Common myeloid progenitor, CD34-positive (primary cell): ENCODE measurements around the gene TXK.

Experiments
- CTCF ChIA-PET: fragments of 350-600 bp; sonication (Branson Sonifier 250); formaldehyde crosslinking; loops from one replicate; lab custom pipeline; 2021; ENCODE audit warnings: antibody characterized with exemption; lab: Charles Lee
- POLR2A ChIA-PET: fragments of 350-600 bp; sonication (Branson Sonifier 250); formaldehyde crosslinking; loops from one replicate; lab custom pipeline; 2021; ENCODE audit warnings: antibody characterized with exemption; lab: Charles Lee
- DNase-seq, 3 donors: peaks; one replicate each; pipeline versions ENCODE4 v3.0.0 to v3.0.0-alpha.2; 2013
- H3K27ac ChIP-seq, 2 experiments: 1 replicate in 1 of 2; 2 replicates in 1 of 2; pipeline ENCODE4 v1.7.0; 2013; ENCODE audit warnings: inconsistent platforms in 2 of 2, low read length in 2 of 2, mild to moderate bottlenecking in 2 of 2, low read depth in 1 of 2, moderate library complexity in 1 of 2; ENCODE audit not compliant: severe bottlenecking in 2 of 2, insufficient read depth in 1 of 2, poor library complexity in 1 of 2
- H3K27me3 ChIP-seq, 5 experiments: replicated peaks in 2 of 5; 1 replicate in 3 of 5; 2 replicates in 2 of 5; pipeline versions ENCODE4 v1.6.1 to v1.7.0; 2013; ENCODE audit warnings: low read length in 4 of 5, mild to moderate bottlenecking in 2 of 5, moderate library complexity in 2 of 5, inconsistent platforms in 1 of 5; ENCODE audit not compliant: insufficient read depth in 5 of 5, control insufficient read depth in 4 of 5
- H3K36me3 ChIP-seq, 4 experiments: 1 replicate in 2 of 4; 2 replicates in 2 of 4; pipeline versions ENCODE4 v1.6.1 to v1.7.0; 2013; ENCODE audit warnings: low read length in 3 of 4, control low read depth in 1 of 4, mild to moderate bottlenecking in 1 of 4; ENCODE audit not compliant: control insufficient read depth in 4 of 4, insufficient read depth in 4 of 4
- H3K4me1 ChIP-seq, 4 experiments: 1 replicate in 3 of 4; 2 replicates in 1 of 4; pipeline versions ENCODE4 v1.6.1 to v1.7.1; 2013; ENCODE audit warnings: low read length in 3 of 4, mild to moderate bottlenecking in 3 of 4, control low read depth in 1 of 4, inconsistent platforms in 1 of 4, moderate library complexity in 1 of 4; ENCODE audit not compliant: control insufficient read depth in 4 of 4, insufficient read depth in 4 of 4; ENCODE audit errors: control extremely low read depth in 1 of 4
- H3K4me3 ChIP-seq, 7 experiments: 1 replicate in 4 of 7; 2 replicates in 3 of 7; pipeline versions ENCODE4 v1.5.1 to v1.7.0; 2013; ENCODE audit warnings: mild to moderate bottlenecking in 7 of 7, low read length in 6 of 7, moderate library complexity in 6 of 7, inconsistent platforms in 2 of 7, low read depth in 2 of 7, control low read depth in 1 of 7; ENCODE audit not compliant: insufficient read depth in 4 of 7, control insufficient read depth in 1 of 7; ENCODE audit errors: extremely low read depth in 1 of 7
- H3K9me3 ChIP-seq, 5 experiments: 1 replicate in 4 of 5; 2 replicates in 1 of 5; pipeline versions ENCODE4 v1.6.1 to v1.7.1; 2013; ENCODE audit warnings: low read length in 4 of 5, mild to moderate bottlenecking in 2 of 5, inconsistent platforms in 1 of 5, low read depth in 1 of 5, moderate library complexity in 1 of 5; ENCODE audit not compliant: control insufficient read depth in 4 of 5, insufficient read depth in 2 of 5; ENCODE audit errors: control extremely low read depth in 1 of 5
- WGBS: methylation state at CpG from one replicate; pipeline ENCODE4 v1.1.5; 2013; ENCODE audit not compliant: insufficient coverage; 5-methylcytosine and 5-hydroxymethylcytosine counted together

TXK gene

GRCh38 chr4:48100256-48100655 is 33.8 kb downstream of the TXK start:
- DNase-seq, result no peak
- no CpG with 5 or more reads among the region's 1 CpG for WGBS
- Histone ChIP-seq H3K36me3 (peaks cover 0 to 9% (median 4%) of the 10 kb centered on the region in 4 experiments), H3K9me3 (no peaks in the 10 kb centered on the region), H3K4me3 (no peak overlapping the region), H3K27ac (no peak overlapping the region), H3K4me1 (no peaks in the 10 kb centered on the region), H3K27me3 (no peaks in the 10 kb centered on the region)
- ChIA-PET POLR2A (no interaction called here), CTCF (no interaction called here)

GRCh38 chr4:48095441-48095840 is 38.6 kb downstream of the TXK start:
- ChIA-PET POLR2A (no interaction called here), CTCF (interaction anchor here (1.6 to 1.8 kb wide), 2 partner anchors 19 to 390 kb away, joined by 4 to 5 read pairs; no protein-coding TSS in a partner anchor)
- H3K4me3 ChIP-seq, result no peak overlapping the region
- H3K36me3 ChIP-seq, result peaks cover 0 to 19% (median 6%) of the 10 kb centered on the region in 4 experiments
- H3K27me3 ChIP-seq, result no peaks in the 10 kb centered on the region
- H3K9me3 ChIP-seq, result no peaks in the 10 kb centered on the region
- no peak for DNase-seq
- no peaks in the 10 kb centered on the region for H3K4me1 ChIP-seq
- H3K27ac ChIP-seq, result no peak overlapping the region
- 100% methylated on average over 2 of the region's 2 CpGs for WGBS

- Histone ChIP-seq H3K4me3 (no peak overlapping the region), H3K36me3 (peaks cover 0 to 19% (median 6%) of the 10 kb centered on the region in 4 experiments), H3K4me1 (no peaks in the 10 kb centered on the region), H3K27ac (no peak overlapping the region), H3K9me3 (no peaks in the 10 kb centered on the region), H3K27me3 (no peaks in the 10 kb centered on the region)
- ChIA-PET CTCF (interaction anchor here (0.9 to 1.8 kb wide), 2 partner anchors 10 to 21 kb away, joined by 3 to 4 read pairs; no protein-coding TSS in a partner anchor), POLR2A (no interaction called here)
- WGBS, result 83% methylated on average over 1 of the region's 3 CpGs
- peak; percentile 15 to 77 (median 61) for DNase-seq
Observed at GRCh38 chr4:48093991-48094416, 40.0 kb downstream of the TXK start.

GRCh38 chr4:48090621-48091020 is 43.4 kb downstream of the TXK start:
- no peak overlapping the region for H3K4me3 ChIP-seq
- ChIA-PET CTCF (interaction anchor here (0.7 to 1.7 kb wide), 3 partner anchors 20 to 96 kb away, joined by 3 to 5 read pairs (median 3); no protein-coding TSS in a partner anchor), POLR2A (no interaction called here)
- no peak for DNase-seq
- no peaks in the 10 kb centered on the region for H3K27me3 ChIP-seq
- H3K27ac ChIP-seq, result no peak overlapping the region
- H3K36me3 ChIP-seq, result peaks cover 6 to 26% (median 9%) of the 10 kb centered on the region in 4 experiments
- H3K9me3 ChIP-seq, result no peaks in the 10 kb centered on the region
- no peaks in the 10 kb centered on the region for H3K4me1 ChIP-seq
- WGBS, result 96% methylated on average over 4 of the region's 5 CpGs

- Histone ChIP-seq H3K27me3 (no peaks in the 10 kb centered on the region), H3K4me3 (no peak overlapping the region), H3K36me3 (peaks cover 3 to 11% (median 10%) of the 10 kb centered on the region in 4 experiments), H3K4me1 (no peaks in the 10 kb centered on the region), H3K9me3 (no peaks in the 10 kb centered on the region), H3K27ac (no peak overlapping the region)
- ChIA-PET POLR2A (no interaction called here), CTCF (interaction anchor here (0.9 to 2.1 kb wide), 11 partner anchors 9 to 163 kb away, joined by 3 to 10 read pairs (median 3); no protein-coding TSS in a partner anchor)
- 75% methylated on average over 4 of the region's 8 CpGs for WGBS
- DNase-seq, result no peak
Observed at GRCh38 chr4:48085821-48086589, 48.0 kb downstream of the TXK start.

GRCh38 chr4:48082956-48083355 is 51.1 kb downstream of the TXK start:
- ChIA-PET POLR2A (no interaction called here), CTCF (interaction anchor here (0.9 to 1.5 kb wide), 3 partner anchors 10 to 79 kb away, joined by 3 read pairs; no protein-coding TSS in a partner anchor)
- Histone ChIP-seq H3K9me3 (no peaks in the 10 kb centered on the region), H3K36me3 (peaks cover 3 to 8% (median 7%) of the 10 kb centered on the region in 4 experiments), H3K4me3 (no peak overlapping the region), H3K4me1 (no peaks in the 10 kb centered on the region), H3K27me3 (no peaks in the 10 kb centered on the region), H3K27ac (no peak overlapping the region)
- no peak for DNase-seq
- WGBS, result 100% methylated on average over 2 of the region's 2 CpGs

GRCh38 chr4:48081196-48081595 is 52.9 kb downstream of the TXK start:
- POLR2A ChIA-PET, result no interaction called here

More at GRCh38 chr4:48081196-48081595, 52.9 kb downstream of the TXK start:
- Histone ChIP-seq H3K27ac (no peak overlapping the region), H3K4me1 (no peaks in the 10 kb centered on the region), H3K9me3 (no peaks in the 10 kb centered on the region), H3K36me3 (peaks cover 3 to 5% (median 5%) of the 10 kb centered on the region in 4 experiments), H3K4me3 (no peak overlapping the region), H3K27me3 (no peaks in the 10 kb centered on the region)
- no CpG with 5 or more reads among the region's 1 CpG for WGBS
- no peak for DNase-seq
- CTCF ChIA-PET, result no interaction called here
